AG04449 (cell line): ENCODE results near the gene NPVF.

Source experiments
- CTCF ChIA-PET: fragments of 350-600 bp; formaldehyde crosslinking; extraction: SDS; loops from one replicate; lab custom pipeline; 2021; ENCODE audit warnings: antibody characterized with exemption; lab: Yijun Ruan, JAX
- POLR2A ChIA-PET: fragments of 400-600, 350-600 bp; formaldehyde crosslinking; extraction: SDS; loops from one replicate; lab custom pipeline; 2020; ENCODE audit warnings: antibody characterized with exemption, inconsistent platforms; lab: Yijun Ruan, JAX
- DNase-seq: peaks from one replicate; pipeline ENCODE4 v3.0.0-alpha.2; 2010; ENCODE audit warnings: low read depth, low spot score
- H3K4me3 ChIP-seq: 2 replicates; pipeline ENCODE4 v1.5.1; 2011; ENCODE audit warnings: low read depth, mild to moderate bottlenecking, control low read depth, low read length
- TF ChIP-seq, protein P1 (sequence below): IDR thresholded peaks from one replicate; pipeline ENCODE4 v1.5.1; 2011; ENCODE audit warnings: mild to moderate bottlenecking, moderate library complexity, low read length, control low read depth, inconsistent platforms; ENCODE audit not compliant: insufficient read depth; ENCODE audit errors: missing control alignments

Gene NPVF

GRCh38 chr7:25207887-25208286 is 20.4 kb downstream of the NPVF start:
- H3K4me3 ChIP-seq, result no peak overlapping the region
- ChIA-PET CTCF (interaction anchor here (2.9 kb wide), 1 partner anchor 9 kb away, joined by 16 read pairs; no protein-coding TSS in a partner anchor), POLR2A (no interaction called here)
- TF ChIP-seq, protein P1, sequence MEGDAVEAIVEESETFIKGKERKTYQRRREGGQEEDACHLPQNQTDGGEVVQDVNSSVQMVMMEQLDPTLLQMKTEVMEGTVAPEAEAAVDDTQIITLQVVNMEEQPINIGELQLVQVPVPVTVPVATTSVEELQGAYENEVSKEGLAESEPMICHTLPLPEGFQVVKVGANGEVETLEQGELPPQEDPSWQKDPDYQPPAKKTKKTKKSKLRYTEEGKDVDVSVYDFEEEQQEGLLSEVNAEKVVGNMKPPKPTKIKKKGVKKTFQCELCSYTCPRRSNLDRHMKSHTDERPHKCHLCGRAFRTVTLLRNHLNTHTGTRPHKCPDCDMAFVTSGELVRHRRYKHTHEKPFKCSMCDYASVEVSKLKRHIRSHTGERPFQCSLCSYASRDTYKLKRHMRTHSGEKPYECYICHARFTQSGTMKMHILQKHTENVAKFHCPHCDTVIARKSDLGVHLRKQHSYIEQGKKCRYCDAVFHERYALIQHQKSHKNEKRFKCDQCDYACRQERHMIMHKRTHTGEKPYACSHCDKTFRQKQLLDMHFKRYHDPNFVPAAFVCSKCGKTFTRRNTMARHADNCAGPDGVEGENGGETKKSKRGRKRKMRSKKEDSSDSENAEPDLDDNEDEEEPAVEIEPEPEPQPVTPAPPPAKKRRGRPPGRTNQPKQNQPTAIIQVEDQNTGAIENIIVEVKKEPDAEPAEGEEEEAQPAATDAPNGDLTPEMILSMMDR, result no peak
- DNase-seq, result no peak

GRCh38 chr7:25206765-25207164 is 21.5 kb downstream of the NPVF start:
- TF ChIP-seq, protein P1, result no peak
- no peak overlapping the region for H3K4me3 ChIP-seq
- CTCF ChIA-PET, result interaction anchor here (2.1 to 2.9 kb wide), 2 partner anchors 10 to 52 kb away, joined by 5 to 16 read pairs; no protein-coding TSS in a partner anchor
- no peak for DNase-seq
- POLR2A ChIA-PET, result no interaction called here

- ChIA-PET POLR2A (no interaction called here), CTCF (interaction anchor here (0.9 to 1.3 kb wide), 2 partner anchors 15 to 16 kb away, joined by 3 to 4 read pairs; a partner anchor contains a TSS)
- TF ChIP-seq, protein P1, result no peak
- no peak overlapping the region for H3K4me3 ChIP-seq
- no peak for DNase-seq
These were observed 32.0 kb downstream of the NPVF start for GRCh38 chr7:25196132-25196896.

GRCh38 chr7:25194036-25194435 is 34.2 kb downstream of the NPVF start:
- TF ChIP-seq, protein P1, result no peak
- H3K4me3 ChIP-seq, result no peak overlapping the region
- ChIA-PET CTCF (interaction anchor here (0.7 kb wide), 1 partner anchor 12 kb away, joined by 3 read pairs; no protein-coding TSS in a partner anchor), POLR2A (no interaction called here)
- DNase-seq, result no peak

- TF ChIP-seq, protein P1, result no peak
- ChIA-PET POLR2A (no interaction called here), CTCF (interaction anchor here (0.9 to 1.8 kb wide), 3 partner anchors 12 to 25 kb away, joined by 3 to 9 read pairs (median 3); a partner anchor contains a TSS)
- no peak for DNase-seq
- H3K4me3 ChIP-seq, result no peak overlapping the region
These were observed 36.2 kb downstream of the NPVF start for GRCh38 chr7:25192043-25192442.

DNA sequence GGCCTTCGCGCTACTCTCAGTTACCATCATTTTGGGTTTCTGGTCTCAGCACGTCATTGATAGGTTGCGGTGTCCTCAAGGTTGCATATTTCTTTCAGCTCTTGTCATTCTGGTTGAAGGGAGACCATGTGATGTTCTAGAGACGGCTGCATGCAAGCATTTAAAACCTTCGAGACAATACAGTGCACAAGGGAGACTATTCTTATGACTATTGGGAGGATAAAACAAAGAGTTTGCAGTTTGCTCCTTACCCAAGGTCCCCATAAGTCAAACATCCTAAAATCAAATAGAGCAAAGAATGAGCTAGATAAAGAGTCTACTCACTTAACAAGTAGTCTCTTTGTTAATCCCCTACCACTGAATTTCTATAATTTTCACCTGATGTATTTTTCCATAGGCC is 39.1 kb downstream of the NPVF start:
- TF ChIP-seq, protein P1, result no peak
- ChIA-PET POLR2A (no interaction called here), CTCF (interaction anchor here (1.2 to 1.4 kb wide), 2 partner anchors 9 to 28 kb away, joined by 3 to 4 read pairs; a partner anchor contains a TSS)
- DNase-seq, result no peak
- H3K4me3 ChIP-seq, result no peak overlapping the region
